MCF 10A (cell line): ENCODE results near the gene ULK3. TPM values are rescaled to one million over a fixed set of nuclear protein-coding genes. Genes with fewer than 3 reads are reported as not detected.

Experiments
- BruUV-seq: library from RNA; stranded (reverse); fragments of 400-500 nt; replicated peaks from 2 replicates; lab custom pipeline; 2021; lab: Mats Ljungman, UMichigan
- CTCF ChIA-PET: fragments of 300-600 bp; sonication (Branson Sonifier 250); formaldehyde crosslinking; extraction: SDS; loops from one replicate; lab custom pipeline; 2021; ENCODE audit warnings: antibody characterized with exemption, inconsistent platforms; lab: Yijun Ruan, JAX
- POLR2A ChIA-PET: fragments of 300-600, 350-650 bp; sonication (Branson Sonifier 250); formaldehyde crosslinking; extraction: SDS; loops from one replicate; lab custom pipeline; 2020; ENCODE audit warnings: antibody characterized with exemption, inconsistent platforms; lab: Yijun Ruan, JAX
- DNase-seq: peaks from one replicate; pipeline ENCODE4 v3.0.0-alpha.2; 2018; ENCODE audit not compliant: unreplicated experiment
- H3K27ac Mint-ChIP-seq: one replicate; pipeline ENCODE4 v1.8.0; 2022; ENCODE audit warnings: mild to moderate bottlenecking, low read depth, mixed read lengths; ENCODE audit not compliant: unreplicated experiment
- H3K27me3 Mint-ChIP-seq: one replicate; pipeline ENCODE4 v1.8.0; 2022; ENCODE audit warnings: mixed read lengths; ENCODE audit not compliant: insufficient read depth, unreplicated experiment
- H3K36me3 Mint-ChIP-seq: one replicate; pipeline ENCODE4 v1.8.0; 2022; ENCODE audit warnings: mild to moderate bottlenecking, moderate library complexity, mixed read lengths; ENCODE audit not compliant: insufficient read depth, unreplicated experiment
- H3K4me1 Mint-ChIP-seq: one replicate; pipeline ENCODE4 v1.8.0; 2022; ENCODE audit warnings: mixed read lengths; ENCODE audit not compliant: insufficient read depth, unreplicated experiment
- H3K4me3 Mint-ChIP-seq: one replicate; pipeline ENCODE4 v1.8.0; 2022; ENCODE audit warnings: mild to moderate bottlenecking, moderate library complexity, mixed read lengths; ENCODE audit not compliant: unreplicated experiment
- H3K9me3 Mint-ChIP-seq: one replicate; pipeline ENCODE4 v1.8.0; 2022; ENCODE audit warnings: mixed read lengths; ENCODE audit not compliant: unreplicated experiment
- intact Hi-C: fragments of 100-400 bp; cut with micrococcal nuclease; formaldehyde crosslinking; loops from 2 replicates; pipeline ENCODE4 v1.14.1; 2022
- total RNA-seq: library from RNA; stranded (reverse); gene quantifications from 2 replicates; pipeline ENCODE4 v1.2.3, GENCODE V29; 2022
- TF ChIP-seq, protein P1 (sequence below): fragments of 200-600 bp; IDR thresholded peaks from one replicate; pipeline ENCODE4 v1.8.0; 2022; ENCODE audit warnings: antibody characterized with exemption, mild to moderate bottlenecking; ENCODE audit not compliant: unreplicated experiment

The ULK3 gene
- total RNA-seq, 1 experiment from 2014 or later: 27.6 TPM

- no peaks in the 10 kb centered on the region for H3K27me3 Mint-ChIP-seq
- H3K4me1 Mint-ChIP-seq: peaks cover 27% of the 10 kb centered on the region
- TF ChIP-seq, protein P1, sequence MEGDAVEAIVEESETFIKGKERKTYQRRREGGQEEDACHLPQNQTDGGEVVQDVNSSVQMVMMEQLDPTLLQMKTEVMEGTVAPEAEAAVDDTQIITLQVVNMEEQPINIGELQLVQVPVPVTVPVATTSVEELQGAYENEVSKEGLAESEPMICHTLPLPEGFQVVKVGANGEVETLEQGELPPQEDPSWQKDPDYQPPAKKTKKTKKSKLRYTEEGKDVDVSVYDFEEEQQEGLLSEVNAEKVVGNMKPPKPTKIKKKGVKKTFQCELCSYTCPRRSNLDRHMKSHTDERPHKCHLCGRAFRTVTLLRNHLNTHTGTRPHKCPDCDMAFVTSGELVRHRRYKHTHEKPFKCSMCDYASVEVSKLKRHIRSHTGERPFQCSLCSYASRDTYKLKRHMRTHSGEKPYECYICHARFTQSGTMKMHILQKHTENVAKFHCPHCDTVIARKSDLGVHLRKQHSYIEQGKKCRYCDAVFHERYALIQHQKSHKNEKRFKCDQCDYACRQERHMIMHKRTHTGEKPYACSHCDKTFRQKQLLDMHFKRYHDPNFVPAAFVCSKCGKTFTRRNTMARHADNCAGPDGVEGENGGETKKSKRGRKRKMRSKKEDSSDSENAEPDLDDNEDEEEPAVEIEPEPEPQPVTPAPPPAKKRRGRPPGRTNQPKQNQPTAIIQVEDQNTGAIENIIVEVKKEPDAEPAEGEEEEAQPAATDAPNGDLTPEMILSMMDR: no peak
- CTCF ChIA-PET: interaction anchor here (0.8 to 1.1 kb wide), 2 partner anchors 28 to 29 kb away, joined by 3 to 4 read pairs; no protein-coding TSS in a partner anchor
- BruUV-seq: no TSS peak
- no peak for DNase-seq
- peak overlapping the region; percentile 95 for H3K27ac Mint-ChIP-seq
- H3K36me3 Mint-ChIP-seq: peaks cover 12% of the 10 kb centered on the region
- H3K4me3 Mint-ChIP-seq: peak overlapping the region; percentile 100
- intact Hi-C loops: loop anchor here (1.0 kb wide), 1 partner anchor 32 kb away; no protein-coding TSS in a partner anchor
- no peaks in the 10 kb centered on the region for H3K9me3 Mint-ChIP-seq
- POLR2A ChIA-PET: interaction anchor here (0.8 to 1.6 kb wide), 5 partner anchors 10 to 32 kb away, joined by 3 to 6 read pairs (median 3); partner anchors contain the start of gene FAM219B
Measured at GRCh38 chr15:74873756-74874424, 30.9 kb upstream of the ULK3 start.

DNA sequence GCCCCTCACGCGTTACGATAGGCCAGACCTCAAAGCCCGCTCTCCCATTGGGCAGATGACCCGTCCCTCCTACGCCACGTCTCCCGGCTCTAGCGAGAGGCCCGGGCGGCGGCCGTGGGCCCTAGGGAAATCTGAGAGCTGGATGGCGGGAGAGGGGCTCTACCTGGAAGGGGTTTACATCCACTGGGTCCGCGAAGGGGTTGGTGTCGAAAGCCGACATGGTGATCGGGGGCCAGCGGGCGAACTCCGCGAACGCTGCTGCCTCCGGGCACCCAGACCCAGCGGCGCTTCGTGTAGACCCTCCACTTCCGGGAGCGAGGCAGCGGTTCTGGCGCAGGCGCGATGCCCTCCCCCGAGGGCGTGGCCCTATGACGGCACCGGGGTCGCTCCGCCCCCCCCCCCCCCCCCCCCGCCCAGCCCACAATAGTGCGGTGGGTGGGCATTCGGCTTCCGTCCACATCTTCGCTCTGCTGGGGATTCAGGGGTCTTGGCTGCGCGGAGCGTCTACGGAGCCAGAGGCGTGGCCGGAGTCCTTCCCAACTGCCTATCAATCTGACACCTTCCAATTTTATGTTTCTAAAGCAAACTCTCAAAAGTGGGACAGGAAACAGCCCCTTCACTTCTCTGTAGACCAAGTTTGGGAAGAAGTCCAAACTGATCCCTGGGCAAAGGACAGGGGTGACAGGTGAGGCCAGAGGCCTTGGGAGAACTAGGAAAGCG, 30.2 kb upstream of the ULK3 start, which contains the start of gene SCAMP2:
Gene SCAMP2, minus strand, starts transcription at position 330 of the 720 bp plus-strand sequence. Its CDS starts 110 bp downstream, at position 220.
- Mint-ChIP-seq H3K36me3 (peaks cover 12% of the 10 kb centered on the region), H3K27ac (peak within 1 kb of the TSS; percentile 95), H3K9me3 (no peaks in the 10 kb centered on the region), H3K4me1 (peaks cover 27% of the 10 kb centered on the region), H3K4me3 (peak within 1 kb of the TSS; percentile 100), H3K27me3 (no peaks in the 10 kb centered on the region)
- DNase-seq: peak; percentile 95
- intact Hi-C loops: loop anchor here (1.0 kb wide), 1 partner anchor 31 kb away; no protein-coding TSS in a partner anchor
- BruUV-seq: no TSS peak
- ChIA-PET POLR2A (interaction anchor here (0.7 to 1.6 kb wide), 7 partner anchors 11 to 331 kb away, joined by 3 to 6 read pairs (median 3); partner anchors contain the start of genes FAM219B and MPI), CTCF (interaction anchor here (0.8 to 1.1 kb wide), 2 partner anchors 28 to 30 kb away, joined by 3 to 4 read pairs; no protein-coding TSS in a partner anchor)
- TF ChIP-seq, protein P1: no peak

GRCh38 chr15:74872702-74873035, 29.7 kb upstream of the ULK3 start:
- Mint-ChIP-seq H3K4me1 (peaks cover 27% of the 10 kb centered on the region), H3K27me3 (no peaks in the 10 kb centered on the region), H3K27ac (peak overlapping the region; percentile 95), H3K9me3 (no peaks in the 10 kb centered on the region), H3K36me3 (peaks cover 12% of the 10 kb centered on the region), H3K4me3 (peak overlapping the region; percentile 100)
- ChIA-PET CTCF (no interaction called here), POLR2A (interaction anchor here (0.7 to 1.6 kb wide), 5 partner anchors 17 to 331 kb away, joined by 3 to 5 read pairs (median 3); partner anchors contain the start of genes FAM219B and MPI)
- TF ChIP-seq, protein P1: no peak
- DNase-seq: no peak
- intact Hi-C loops: loop anchor here (1.0 kb wide), 1 partner anchor 30 kb away; no protein-coding TSS in a partner anchor
- TSS peak; percentile 42 for BruUV-seq
